ENCODE measurements around the gene MIA2. TPM values are rescaled to one million over a fixed set of nuclear protein-coding genes. Genes with fewer than 3 reads are reported as not detected.

MIA2 gene
- total and polyA plus RNA-seq, 2 experiments from 2014 or later: 9.5 to 10.9 TPM

GRCh38 chr14:39423793-39424192 is 190.1 kb downstream of the MIA2 start (continued):
- TF ChIP-seq, protein P1, sequence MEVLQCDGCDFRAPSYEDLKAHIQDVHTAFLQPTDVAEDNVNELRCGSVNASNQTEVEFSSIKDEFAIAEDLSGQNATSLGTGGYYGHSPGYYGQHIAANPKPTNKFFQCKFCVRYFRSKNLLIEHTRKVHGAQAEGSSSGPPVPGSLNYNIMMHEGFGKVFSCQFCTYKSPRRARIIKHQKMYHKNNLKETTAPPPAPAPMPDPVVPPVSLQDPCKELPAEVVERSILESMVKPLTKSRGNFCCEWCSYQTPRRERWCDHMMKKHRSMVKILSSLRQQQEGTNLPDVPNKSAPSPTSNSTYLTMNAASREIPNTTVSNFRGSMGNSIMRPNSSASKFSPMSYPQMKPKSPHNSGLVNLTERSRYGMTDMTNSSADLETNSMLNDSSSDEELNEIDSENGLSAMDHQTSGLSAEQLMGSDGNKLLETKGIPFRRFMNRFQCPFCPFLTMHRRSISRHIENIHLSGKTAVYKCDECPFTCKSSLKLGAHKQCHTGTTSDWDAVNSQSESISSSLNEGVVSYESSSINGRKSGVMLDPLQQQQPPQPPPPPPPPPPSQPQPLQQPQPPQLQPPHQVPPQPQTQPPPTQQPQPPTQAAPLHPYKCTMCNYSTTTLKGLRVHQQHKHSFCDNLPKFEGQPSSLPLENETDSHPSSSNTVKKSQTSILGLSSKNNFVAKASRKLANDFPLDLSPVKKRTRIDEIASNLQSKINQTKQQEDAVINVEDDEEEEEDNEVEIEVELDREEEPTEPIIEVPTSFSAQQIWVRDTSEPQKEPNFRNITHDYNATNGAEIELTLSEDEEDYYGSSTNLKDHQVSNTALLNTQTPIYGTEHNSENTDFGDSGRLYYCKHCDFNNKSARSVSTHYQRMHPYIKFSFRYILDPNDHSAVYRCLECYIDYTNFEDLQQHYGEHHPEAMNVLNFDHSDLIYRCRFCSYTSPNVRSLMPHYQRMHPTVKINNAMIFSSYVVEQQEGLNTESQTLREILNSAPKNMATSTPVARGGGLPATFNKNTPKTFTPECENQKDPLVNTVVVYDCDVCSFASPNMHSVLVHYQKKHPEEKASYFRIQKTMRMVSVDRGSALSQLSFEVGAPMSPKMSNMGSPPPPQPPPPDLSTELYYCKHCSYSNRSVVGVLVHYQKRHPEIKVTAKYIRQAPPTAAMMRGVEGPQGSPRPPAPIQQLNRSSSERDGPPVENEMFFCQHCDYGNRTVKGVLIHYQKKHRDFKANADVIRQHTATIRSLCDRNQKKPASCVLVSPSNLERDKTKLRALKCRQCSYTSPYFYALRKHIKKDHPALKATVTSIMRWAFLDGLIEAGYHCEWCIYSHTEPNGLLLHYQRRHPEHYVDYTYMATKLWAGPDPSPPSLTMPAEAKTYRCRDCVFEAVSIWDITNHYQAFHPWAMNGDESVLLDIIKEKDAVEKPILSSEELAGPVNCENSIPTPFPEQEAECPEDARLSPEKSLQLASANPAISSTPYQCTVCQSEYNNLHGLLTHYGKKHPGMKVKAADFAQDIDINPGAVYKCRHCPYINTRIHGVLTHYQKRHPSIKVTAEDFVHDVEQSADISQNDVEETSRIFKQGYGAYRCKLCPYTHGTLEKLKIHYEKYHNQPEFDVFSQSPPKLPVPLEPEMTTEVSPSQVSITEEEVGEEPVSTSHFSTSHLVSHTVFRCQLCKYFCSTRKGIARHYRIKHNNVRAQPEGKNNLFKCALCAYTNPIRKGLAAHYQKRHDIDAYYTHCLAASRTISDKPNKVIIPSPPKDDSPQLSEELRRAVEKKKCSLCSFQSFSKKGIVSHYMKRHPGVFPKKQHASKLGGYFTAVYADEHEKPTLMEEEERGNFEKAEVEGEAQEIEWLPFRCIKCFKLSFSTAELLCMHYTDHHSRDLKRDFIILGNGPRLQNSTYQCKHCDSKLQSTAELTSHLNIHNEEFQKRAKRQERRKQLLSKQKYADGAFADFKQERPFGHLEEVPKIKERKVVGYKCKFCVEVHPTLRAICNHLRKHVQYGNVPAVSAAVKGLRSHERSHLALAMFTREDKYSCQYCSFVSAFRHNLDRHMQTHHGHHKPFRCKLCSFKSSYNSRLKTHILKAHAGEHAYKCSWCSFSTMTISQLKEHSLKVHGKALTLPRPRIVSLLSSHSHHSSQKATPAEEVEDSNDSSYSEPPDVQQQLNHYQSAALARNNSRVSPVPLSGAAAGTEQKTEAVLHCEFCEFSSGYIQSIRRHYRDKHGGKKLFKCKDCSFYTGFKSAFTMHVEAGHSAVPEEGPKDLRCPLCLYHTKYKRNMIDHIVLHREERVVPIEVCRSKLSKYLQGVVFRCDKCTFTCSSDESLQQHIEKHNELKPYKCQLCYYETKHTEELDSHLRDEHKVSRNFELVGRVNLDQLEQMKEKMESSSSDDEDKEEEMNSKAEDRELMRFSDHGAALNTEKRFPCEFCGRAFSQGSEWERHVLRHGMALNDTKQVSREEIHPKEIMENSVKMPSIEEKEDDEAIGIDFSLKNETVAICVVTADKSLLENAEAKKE (CRISPR knock-in tag; IDR thresholded peaks at IDR 0.05): no peak
- TF ChIP-seq STAT1 (IDR thresholded peaks at IDR 0.05; ENCODE audit: unreplicated experiment): no peak
- no peak for TF ChIP-seq EZH2 (IDR thresholded peaks at IDR 0.05; ENCODE audit: low read depth, unreplicated experiment)
- TF ChIP-seq POLR2AphosphoS5 (IDR thresholded peaks at IDR 0.05; ENCODE audit: low read depth): no peak
- no peak for TF ChIP-seq NANOG (IDR thresholded peaks at IDR 0.05; ENCODE audit: borderline replicate concordance)
- TF ChIP-seq EZH2phosphoT487 (IDR thresholded peaks at IDR 0.05; ENCODE audit: unreplicated experiment): no peak

DNA sequence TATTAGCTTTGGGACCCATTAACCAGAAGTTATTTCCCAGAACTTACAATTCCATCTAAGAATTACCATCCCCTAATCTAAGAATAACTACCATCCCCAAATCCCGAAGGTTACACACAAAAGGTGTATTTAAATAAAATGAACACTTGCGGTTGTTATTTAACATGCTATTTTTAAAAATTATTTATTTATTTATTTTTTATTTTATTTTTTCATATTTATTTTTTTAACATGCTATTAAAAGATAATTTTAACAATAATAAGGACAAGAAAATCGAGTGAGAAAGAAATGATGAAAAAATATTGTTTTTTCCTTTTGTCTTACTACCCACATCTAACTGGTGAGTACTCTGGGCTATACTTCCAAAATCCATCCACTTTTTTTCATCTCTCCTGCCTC is 192.2 kb downstream of the MIA2 start:
- H3K4me1 ChIP-seq (ENCODE audit: insufficient read depth): peaks cover 19% of the 10 kb centered on the region
- H2AFZ ChIP-seq: no peak overlapping the region
- H3K4me3 Mint-ChIP-seq: no peak overlapping the region
- no peaks in the 10 kb centered on the region for H3K36me3 Mint-ChIP-seq (ENCODE audit: low read depth)
- ATAC-seq: no peak
- DNase-seq (ENCODE audit: low spot score): no peak
- no peaks in the 10 kb centered on the region for H3K27me3 Mint-ChIP-seq (ENCODE audit: insufficient read depth, low read depth, poor library complexity)
- no peaks in the 10 kb centered on the region for H3K36me3 ChIP-seq (ENCODE audit: insufficient read depth)
- no peaks in the 10 kb centered on the region for H3K9me3 Mint-ChIP-seq
- H3K4me1 Mint-ChIP-seq: peaks cover 20% of the 10 kb centered on the region
- H3K27ac Mint-ChIP-seq: no peak overlapping the region
- no peaks in the 10 kb centered on the region for H3K9me2 ChIP-seq (ENCODE audit: insufficient read depth)
- H3K27me3 ChIP-seq (ENCODE audit: insufficient read depth): no peaks in the 10 kb centered on the region
- no peaks in the 10 kb centered on the region for H3F3A ChIP-seq (replicated peaks; ENCODE audit: low read depth)
- no peak overlapping the region for H3K4me2 ChIP-seq
- peaks cover 71% of the 10 kb centered on the region for H3K79me2 ChIP-seq (replicated peaks; ENCODE audit: insufficient read depth)
- TF ChIP-seq EZH2phosphoT487 (IDR thresholded peaks at IDR 0.05; ENCODE audit: unreplicated experiment) (no peak), NANOG (IDR thresholded peaks at IDR 0.05; ENCODE audit: borderline replicate concordance) (no peak), STAT1 (IDR thresholded peaks at IDR 0.05; ENCODE audit: unreplicated experiment) (no peak), CREB1 (CRISPR knock-in tag; IDR thresholded peaks at IDR 0.05; ENCODE audit: low read depth) (no peak)
- no peak overlapping the region for H3K4me3 ChIP-seq
- H3K27ac ChIP-seq (ENCODE audit: low read depth): no peak overlapping the region
- peaks cover 22% of the 10 kb centered on the region; the same call in 1 of the 2 replicates for H4K20me1 ChIP-seq (replicated peaks; ENCODE audit: insufficient read depth)
